ENCODE data around the gene ATXN7L1.
"Not testable (repeated sequence)": the region's sequence is repeated elsewhere in the genome, so short reads cannot be mapped to it uniquely, and the experiment has no call there.

ATXN7L1 gene

DNA sequence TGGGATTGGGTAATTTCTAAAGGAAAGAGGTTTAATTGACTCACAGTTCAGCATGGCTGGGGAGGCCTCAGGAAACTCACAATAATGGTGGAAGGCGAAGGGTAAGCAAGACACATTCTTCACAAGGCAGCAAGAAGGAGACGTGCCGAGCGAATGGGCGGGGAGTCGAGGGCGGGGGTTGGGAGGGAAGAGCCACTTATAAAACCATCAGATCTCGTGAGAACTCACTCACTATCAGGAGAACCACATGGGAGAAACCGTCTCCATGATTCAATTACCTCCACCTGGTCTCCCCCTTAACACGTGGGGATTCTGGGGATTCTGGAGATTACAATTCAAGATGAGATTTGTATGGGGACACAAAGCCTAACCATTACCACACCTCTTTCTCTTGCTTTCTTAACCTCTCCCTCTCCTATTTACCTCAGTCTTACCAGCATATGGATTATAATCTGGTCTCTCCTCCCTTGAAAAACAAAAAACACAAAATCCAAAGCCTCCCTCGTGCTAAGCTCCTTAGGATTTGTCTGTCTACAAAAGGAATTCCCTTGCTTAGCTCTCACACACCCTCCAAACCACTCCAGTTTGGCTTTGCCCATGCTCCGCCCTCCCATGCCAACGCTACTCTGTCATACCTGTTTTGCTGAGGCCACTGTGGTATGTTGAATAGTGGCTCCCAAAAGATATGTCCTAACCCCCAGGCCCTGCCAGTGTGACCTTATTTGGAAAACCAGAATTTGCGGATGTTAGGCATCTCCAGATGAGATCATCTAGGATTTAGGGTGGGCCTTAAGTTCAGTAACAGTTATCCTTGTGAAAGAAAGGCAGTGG, 275.5 kb downstream of the ATXN7L1 start:
- no peak for DNase-seq

DNA sequence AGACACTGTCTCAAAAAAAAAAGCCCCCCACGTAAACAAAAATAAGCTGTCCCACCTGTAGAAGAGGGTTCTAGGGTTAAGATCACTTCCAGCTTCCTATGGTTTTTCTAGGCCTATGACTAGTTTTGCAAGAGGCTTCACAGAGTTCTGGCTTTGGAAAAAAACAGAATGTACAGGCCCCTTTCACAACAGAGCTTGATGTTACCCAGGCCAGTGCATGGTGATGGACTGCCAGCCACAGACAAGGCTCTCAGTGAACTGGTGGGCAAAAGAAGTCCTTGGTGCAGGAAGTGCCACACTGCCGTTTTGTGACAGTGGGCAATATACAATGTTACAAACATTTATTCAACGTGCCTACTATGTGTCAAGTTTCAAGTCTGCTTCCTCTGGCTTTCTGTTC, 276.8 kb downstream of the ATXN7L1 start:
- DNase-seq: no peak

DNA sequence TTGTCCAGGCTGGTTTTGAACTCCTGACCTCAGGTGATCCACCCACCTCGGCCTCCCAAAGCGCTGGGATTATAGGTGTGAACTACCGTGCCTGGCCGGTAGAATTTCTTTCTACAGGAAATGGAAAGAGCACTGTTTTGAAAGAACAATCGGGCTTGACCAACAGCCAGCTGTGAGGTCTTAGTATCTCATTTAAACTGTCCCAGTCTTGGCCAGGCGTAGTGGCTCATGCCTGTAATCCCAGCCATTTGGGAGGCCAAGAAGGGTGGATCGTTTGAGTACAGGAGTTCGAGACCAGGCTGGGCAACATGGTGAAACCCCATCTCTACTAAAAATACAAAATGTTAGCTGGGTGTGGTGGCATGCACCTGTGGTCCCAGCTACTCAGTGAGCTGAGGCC, 277.3 kb downstream of the ATXN7L1 start:
- not testable (repeated sequence) for DNase-seq

DNA sequence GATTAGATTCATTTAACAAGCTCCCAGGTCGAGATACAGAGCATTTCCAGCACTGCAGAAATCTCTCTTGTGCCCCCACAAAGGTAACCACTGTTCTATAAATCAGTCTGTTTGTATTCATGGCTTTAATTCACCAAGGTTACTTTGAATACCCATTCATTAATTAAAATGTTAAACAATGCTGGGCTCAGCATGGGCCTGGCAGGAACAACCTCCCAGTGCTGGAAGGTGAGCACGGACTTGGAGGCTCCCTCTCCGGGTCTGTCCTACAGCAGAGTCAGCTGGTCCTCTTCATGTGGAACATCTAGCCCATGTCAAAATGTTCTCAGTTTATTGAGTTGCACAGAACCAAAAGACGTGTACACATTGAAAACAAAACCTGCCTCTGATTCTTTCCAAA, 279.5 kb downstream of the ATXN7L1 start:
- DNase-seq: no peak

DNA sequence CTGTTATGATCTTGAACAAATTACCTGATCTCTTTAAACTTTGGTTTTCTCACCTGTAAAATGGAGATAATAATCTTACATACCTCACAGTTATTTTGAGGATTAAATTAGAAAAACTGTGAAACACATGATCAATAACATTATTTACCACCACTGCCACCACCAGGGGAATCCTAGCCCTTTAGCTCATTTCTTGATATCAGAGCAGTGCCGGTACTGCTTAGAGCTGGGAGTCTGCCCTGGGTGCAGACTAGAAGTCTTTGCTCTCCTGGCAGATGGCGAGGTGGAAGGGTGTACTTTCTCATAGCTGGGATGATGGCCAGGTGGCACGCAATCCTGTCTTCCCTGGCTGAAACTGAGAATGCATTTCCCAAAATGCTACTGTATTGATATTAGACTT, 282.4 kb downstream of the ATXN7L1 start:
- DNase-seq: peak; percentile 94

DNA sequence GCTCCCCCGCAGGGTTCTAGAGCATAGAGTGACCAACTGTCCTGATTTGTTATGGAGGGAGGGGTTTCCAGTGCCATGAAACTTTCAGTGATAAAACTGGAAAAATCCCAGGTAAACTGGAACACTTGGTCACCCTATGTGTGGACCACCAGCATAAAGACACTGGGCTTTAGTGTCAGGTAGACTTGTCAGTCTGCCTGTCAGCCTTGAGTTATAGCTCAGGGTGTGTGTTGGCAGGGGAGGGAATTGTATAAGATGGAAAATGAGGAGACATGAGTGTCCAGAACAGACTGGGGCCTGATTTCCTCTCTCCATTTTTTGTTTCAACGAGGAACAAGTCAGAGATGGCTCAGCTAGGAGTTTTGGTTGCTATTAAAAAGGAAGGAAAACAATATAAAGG, 284.9 kb downstream of the ATXN7L1 start:
- DNase-seq: no peak

DNA sequence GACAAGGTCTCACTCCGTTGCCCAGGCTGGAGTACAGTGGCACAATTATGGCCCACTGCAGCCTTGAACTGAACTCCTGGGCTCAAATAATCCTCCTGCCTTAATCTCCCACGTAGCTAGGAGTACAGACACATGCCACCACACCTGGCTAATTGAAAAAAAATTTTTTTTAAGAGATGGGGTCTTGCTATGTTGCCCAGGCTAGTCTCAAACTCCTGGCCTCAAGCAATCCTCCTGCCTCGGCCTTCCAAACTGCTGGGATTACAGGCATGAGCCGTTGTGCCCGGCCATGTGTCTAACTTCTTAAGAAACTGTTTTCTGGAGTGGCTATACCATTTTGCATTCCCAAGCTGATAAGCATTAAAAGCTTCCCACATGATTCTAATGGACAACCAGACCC, 285.6 kb downstream of the ATXN7L1 start:
- no peak for DNase-seq

DNA sequence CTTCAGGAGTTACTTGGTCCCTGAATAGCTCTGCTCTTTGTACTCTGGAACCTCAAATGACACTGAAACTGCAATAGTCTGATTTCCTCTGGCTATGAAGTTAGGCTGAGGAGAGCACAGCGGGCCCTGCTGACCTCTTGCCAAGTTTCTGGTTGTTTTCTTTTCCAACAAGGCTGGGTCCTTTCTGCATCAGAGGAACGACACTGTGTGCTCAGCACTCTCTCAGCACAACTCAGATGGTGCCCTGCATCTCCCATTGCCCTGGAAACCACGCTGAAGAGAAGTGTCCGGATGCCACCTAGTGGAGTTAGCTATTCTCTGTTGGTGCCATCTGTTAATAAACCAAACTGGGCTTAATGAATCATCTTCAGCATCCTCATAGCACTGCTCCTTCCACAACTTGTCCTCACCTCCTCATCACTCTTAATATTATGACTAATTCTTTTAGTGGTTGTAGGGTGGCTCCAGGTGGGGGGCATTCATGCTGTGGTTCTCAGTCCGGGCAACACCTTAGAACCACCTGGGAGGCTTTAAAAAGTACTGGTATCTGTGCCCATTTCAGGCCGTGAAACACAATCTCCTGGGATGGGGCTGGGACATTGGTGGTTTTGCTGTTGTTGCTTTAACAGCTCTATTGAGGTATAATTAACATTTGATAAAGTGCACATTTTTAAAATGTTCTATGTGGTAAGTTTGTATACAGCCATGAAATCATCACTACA, 286.9 kb downstream of the ATXN7L1 start:
- DNase-seq: peak; percentile 89

DNA sequence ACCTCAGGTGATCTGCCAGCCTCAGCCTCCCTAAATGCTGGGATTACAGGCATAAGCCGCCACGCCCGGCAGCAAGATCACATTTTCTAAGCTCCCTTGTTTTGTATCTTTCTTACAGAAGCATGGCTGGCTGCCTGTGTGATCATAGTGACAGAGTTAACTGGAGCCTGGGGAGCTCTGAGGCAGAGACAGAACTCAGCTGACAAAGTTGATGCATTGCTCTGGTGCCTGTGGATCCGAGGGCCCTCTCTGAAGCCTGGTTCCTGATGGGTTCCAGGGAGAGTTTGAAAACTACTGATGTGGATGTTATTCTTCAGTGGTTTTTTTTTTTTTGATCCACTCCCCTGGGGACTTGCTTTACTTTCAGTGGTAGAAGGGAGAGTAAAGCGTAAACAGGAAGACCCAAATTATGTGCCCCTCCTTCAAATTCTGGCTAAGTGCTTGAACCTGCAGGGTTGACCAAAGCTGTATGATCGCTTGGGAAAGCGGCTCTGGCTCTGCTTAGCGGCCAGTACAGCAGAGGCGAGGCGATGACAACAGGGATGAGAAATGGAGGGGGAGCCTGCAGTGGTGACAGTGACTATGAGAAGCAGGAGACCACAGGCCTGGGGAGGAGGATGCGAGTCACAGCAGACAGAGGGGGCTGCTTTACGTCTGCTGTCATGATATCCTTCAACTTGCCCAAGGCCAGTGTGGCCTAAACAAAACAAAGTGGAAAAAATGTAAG, 288.3 kb downstream of the ATXN7L1 start:
- no peak for DNase-seq

DNA sequence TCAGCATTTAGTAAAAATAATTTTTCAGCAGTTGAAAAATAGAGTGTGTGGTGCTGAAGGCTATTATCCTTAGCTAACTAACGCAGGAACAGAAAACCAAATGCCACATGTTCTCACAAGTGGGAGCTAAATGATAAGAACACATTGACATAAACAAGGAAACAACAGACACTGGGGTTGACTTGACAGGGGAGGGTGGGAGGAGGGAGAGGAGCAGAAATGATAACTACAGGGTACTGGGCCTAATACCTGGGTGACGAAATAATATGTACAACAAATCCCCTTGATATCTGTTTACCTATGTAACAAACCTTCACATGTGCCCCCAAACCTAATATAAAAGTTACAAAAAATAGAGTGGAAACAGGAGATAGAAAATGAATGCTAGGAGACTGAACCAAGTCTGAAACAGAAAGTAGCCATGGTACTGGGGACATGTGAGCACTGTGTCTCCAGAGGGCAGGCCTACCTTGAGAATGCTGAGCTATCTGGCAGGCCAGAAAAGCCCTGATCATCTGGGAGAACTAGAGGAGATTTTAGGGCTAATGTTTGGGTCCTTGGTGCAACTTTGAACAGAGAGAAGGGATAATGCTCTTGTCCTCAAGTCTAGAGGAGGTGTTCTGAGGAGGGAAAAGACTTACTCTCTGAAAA, 290.4 kb downstream of the ATXN7L1 start:
- DNase-seq: no peak

DNA sequence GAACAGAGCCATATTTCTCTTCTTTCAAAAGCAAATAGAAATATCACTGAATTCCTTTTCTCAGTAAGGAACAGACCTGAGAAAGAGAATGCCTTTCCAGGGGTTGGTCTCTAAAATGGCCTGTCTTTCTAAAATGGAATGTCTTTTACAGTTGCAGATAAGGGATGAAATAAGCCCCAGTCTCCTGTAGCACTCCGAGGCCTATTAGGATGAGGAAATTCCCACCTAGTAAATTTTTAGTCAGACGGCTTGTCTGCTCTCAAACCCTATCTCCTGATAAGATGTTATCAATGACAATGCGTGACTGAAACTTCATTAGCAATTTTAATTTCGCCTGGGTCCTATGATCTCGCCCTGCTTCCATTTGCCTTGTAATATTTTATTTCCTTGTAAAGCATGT, 292.2 kb downstream of the ATXN7L1 start:
- DNase-seq: no peak

DNA sequence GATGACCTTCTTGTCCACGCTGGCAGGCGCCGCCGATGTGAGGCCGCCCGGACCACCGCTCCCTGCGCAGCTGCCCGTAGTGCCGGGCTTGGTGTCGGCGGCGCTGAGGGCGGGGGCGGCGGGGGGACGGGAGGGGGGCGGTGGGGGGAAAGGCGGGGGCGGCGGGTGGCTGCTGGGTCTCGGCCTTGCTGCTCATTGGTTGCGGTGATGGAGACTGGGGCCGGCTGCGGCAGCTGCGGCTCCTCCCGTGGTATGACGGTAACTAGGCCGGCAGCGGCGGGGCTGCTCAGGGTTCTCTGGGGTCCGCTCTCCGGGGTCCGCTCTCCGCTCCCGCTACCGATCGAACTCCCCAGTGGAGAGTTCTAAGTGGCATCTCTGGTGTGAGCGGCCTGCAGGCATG, 293.3 kb downstream of the ATXN7L1 start:
- DNase-seq: no peak

DNA sequence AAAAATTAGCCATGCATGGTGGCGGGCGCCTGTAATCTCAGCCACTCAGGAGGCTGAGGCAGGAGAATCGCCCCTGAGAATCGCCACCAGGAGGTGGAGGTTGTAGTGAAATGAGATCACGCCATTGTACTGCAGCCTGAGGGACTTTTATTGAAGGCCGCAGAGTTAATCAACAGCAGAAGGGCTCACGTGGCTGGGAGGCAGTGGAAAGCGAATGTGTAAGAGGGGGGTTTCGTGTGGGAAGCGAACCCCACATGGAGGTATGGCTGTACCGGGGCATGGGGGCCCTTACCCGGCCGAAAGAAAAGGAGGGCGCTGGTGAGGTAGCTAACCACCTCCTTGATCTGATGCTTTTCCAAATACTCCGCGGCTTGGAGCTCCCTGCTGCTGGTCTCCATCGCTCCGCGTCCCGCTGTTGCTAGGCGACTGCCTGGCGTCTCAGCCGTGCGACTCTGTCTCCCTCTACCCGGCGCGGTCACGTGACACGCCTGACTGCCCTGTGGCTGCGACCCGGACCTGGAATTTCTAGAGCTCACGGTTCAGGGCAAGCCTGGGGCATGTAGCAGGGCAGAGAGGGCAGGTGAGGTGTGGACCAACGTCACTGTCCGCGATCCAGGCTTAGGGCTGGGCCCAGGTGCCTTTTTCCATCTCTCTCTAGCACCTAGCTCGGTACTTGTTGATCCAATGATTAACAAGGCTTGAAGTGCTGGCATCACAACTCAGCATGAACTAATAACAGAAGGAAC, 295.2 kb downstream of the ATXN7L1 start, which contains the start of gene EFCAB10:
Gene EFCAB10 (minus strand): TSS at position 428 of the 746 bp plus-strand sequence. CDS start 30 bp downstream, at position 398.
- peak; percentile 57 for DNase-seq

DNA sequence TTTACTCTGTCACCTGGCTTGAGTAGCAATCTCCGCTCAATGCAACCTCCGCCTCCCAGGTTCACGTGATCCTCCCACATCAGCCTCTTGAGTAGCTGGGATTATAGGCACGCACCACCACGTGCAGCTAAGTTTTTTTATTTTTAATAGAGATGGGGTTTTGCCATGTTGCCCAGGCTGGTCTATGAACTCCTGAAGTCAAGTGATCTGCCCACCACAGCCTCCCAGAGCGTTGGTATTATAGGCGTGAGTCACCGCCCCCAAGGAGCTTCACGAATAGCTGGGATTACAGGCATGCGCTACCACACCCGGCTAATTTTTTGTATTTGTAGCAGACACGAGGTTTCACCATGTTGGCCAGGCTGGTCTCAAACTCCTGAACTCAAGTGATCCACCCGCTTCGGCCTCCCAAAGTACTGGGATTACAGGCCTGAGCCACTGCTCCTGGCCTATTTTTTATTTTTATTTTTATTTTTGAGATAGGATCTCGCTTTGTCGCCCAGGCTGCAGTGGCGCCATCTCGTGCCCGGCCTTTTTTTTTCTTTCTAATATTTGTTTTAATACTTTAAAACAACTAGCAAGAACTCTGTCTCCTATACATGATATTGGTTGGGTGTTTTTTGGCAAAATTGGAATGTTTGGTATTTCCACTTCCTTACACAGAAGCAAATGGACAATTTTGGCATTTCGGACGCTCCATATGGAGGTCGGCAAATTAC, 296.2 kb downstream of the ATXN7L1 start:
- no peak for DNase-seq

DNA sequence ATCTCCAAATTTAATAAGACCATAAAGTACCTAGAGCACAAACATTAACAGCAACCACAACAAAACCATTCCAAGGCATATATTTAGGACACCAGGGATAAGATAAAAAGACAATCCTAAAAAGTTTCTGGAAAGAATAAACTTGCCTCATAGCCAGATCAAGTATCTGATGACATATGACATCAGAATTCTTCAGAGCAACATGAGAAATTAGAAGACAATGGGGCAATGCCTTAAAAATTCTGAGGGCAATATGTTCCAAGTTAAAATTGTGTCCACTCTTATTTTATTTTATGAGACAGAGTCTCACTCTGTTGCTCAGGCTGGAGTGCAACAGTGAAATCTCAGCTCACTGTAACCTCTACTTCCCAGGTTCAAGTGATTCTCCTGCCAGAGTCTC, 297.9 kb downstream of the ATXN7L1 start:
- no peak for DNase-seq

DNA sequence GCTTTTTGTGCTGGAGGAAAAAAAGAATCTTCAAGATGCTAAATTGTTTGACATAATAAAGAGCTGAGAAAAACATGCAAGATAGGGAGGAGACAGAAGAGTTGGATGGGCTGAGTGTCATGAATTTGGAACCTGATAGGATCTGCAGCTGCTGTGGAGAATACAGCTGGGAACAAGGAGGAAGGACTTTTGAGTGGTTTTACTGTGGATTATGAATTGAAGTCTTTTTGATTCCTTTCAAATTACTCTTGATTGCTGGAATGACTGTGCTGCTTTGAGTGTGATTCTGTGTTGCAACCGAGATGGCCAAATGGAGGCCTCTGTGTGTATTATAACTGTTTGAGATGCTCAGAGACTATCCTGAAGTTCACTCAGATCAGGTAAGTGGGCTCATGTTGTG, 299.1 kb downstream of the ATXN7L1 start:
- no peak for DNase-seq

DNA sequence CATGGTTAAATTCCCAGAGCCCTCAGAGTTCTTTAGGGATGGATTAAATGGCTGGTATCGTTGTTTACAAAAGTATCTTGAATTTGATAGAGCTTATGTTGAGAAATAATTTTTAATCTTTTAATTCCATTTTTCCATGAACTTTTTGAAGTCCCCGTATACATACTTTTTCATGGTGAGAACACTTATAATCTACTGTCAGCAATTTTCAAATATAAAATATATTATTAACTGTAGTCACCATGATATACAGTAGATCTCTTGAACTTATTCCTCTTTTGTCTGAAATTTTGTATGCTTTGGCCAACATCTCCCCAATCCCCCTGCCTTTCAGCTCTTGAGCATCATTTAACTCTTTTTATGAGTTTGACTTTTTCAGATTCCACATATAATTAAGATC, 304.5 kb downstream of the ATXN7L1 start:
- DNase-seq: no peak

DNA sequence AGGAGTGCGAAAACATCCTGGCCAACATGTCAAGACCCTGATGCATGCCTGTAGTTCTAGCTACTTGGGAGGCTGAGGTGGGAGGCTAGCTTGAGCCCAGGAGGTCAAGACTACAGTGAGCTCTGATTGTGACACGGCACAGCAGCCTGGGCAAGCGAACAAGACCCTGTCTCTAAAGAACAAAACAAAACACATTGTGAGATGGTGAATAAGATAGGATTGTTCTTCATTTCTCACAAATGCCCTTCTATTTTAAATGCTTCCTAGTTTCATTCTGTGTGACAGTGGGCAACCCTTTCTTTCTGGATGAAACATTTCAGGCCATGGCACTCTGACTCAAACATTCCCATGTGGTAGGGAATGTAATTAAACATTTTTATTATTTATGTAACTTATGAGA, 308.6 kb downstream of the ATXN7L1 start:
- DNase-seq: no peak

DNA sequence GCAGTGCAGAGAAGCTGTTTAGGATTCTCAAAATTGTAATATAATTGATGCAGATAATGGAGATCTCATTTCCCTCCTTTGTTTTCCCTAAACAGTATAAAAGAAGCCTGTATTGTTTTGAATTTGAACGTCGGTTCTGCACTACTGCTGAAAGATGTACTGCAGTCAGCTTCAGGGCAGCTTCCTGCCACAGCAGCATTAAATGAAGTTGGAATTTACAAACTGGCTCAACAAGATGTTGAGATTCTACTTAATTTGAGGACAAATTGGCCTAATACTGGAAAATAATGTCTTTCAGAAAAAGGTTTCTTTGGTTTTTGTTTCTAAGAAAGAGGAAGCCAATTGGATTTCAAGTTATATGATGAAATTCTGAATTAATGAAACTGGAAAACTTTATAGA, 309.4 kb downstream of the ATXN7L1 start:
- DNase-seq: no peak

DNA sequence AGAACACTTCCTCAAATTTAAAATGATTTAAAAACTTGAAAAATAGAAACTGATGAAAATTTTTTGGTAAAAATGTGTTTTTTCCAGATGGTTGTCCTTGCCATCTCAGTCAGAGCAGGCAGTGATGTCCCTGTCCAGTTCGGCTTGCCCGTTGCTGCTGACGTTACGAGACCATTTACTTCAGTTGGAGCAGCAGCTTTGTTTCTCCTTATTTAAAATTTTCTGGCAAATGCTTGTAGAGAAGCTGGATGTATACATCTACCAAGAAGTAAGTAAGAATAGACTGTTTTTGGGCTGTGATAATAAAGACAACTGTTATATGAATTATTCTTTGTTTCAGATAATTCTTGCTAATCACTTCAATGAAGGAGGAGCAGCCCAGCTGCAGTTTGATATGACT, 311.2 kb downstream of the ATXN7L1 start:
- DNase-seq: no peak

DNA sequence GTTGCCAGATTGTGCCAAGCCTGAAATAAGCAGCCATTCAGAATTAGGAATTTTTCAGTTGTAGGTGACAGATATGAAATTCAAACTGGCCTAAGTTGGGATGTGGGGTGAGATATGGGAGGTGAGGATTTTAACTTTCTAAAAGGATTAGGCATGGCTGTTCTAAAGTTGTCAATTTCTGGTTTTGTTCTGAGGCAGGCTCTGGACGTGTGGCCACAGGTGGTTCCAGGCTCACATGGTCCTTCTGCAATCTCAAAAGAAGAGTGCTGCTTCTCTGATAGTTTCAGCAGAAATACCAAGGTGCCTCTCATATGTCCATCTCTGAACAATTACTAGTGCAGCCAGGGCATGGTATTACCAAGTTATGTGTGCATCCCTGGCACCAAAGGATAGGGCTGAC, 316.5 kb downstream of the ATXN7L1 start:
- no peak for DNase-seq
